GM21737 (cell line): ENCODE data around the gene MYBPH.

Experiments used
- ATAC-seq: cut with Tn5 transposase; IDR thresholded peaks from one replicate; pipeline ENCODE4 v1.9.1; 2021; ENCODE audit warnings: mild to moderate bottlenecking, moderate library complexity; ENCODE audit not compliant: unreplicated experiment

MYBPH gene

DNA sequence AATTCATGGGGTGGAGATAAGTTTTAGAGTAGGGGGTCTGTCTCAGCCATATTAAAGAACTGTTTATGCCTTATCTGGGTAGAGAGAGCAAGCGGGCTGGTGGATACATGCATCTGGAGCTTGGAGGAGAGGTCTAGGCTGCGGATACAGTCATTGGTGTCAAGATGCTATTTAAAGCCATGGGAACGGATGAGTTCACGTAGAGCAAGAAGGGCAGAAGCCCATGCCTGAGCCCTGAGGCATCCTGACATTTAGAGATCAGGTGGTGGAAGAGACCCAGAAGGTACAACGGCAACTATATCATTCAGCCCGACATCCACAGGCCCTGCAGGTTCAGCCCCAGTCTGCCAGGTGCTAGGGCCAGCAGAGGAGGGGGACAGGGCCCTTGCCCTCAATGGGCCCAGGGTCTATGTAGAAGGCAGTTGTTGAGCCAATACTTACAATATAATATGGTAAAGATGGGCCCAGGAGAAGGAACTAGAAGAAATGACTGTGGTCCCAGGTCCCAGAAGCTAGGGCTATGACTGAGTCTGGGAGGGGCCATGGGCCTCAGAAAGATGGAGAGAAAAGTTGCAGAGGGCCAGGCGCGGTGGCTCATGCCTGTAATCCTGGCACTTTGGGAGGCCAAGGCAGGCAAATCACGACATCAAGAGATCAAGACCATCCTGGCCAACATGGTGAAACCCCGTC is 26.0 kb upstream of the MYBPH start:
- no peak for ATAC-seq

- no peak for ATAC-seq
Measured at GRCh38 chr1:203200916-203201315, 25.3 kb upstream of the MYBPH start.

DNA sequence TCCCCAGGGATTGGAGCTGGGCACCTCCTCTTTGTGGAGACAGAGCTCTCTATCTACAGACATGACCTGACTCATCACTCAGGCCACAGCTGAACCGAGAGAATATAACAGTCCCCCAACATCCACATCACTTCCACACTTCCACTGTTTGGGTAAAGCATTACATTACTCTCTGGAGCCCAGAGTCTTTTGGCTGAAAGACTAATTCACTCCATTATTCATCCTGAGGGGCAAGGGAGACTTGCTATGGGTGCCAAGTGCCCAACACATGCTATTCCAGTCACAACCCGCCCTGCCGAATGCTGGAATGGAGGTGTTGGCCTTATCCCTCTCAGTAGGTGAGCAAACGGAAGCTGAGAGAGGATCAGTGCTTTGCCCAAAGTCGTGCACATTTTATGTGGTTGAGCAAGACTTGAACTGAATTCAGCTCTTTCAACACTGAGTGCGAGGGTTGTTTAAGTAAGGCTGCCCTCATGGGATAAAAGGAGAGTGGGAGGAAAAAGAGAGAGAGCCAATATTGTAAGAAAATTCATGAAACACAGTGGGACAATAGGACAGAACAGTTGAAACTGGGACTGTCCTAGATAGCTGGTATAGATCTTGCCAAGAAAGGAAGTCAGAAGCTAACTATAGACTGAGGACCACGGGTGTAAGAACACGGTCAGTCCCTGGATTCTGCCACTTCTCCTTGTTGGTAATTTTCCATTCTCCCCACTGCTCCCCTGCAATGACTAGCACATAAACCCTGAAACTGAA is 24.4 kb upstream of the MYBPH start:
- no peak for ATAC-seq

DNA sequence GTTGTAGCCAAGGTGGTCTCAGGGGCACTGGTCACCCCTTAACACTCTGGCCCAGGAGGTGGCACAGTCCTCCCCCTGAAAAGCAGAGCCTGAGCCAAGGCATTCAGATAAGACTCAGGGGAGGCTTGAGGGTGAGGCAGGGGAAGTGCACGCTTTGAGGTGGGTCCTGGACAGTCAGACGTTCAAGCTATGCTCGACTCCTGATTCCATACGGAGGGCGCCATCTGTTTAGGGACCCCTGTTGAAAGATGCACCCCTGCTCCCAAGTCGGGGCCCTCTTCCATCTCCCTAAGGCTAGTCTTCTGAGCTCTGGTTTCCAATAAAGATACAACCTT is 23.8 kb upstream of the MYBPH start:
- ATAC-seq = no peak

- no peak for ATAC-seq
Measured at GRCh38 chr1:203199002-203199401, 23.4 kb upstream of the MYBPH start.

- ATAC-seq = no peak
Measured at GRCh38 chr1:203197625-203198024, 22.0 kb upstream of the MYBPH start.

- ATAC-seq = no peak
Measured at GRCh38 chr1:203196371-203196770, 20.7 kb upstream of the MYBPH start.

DNA sequence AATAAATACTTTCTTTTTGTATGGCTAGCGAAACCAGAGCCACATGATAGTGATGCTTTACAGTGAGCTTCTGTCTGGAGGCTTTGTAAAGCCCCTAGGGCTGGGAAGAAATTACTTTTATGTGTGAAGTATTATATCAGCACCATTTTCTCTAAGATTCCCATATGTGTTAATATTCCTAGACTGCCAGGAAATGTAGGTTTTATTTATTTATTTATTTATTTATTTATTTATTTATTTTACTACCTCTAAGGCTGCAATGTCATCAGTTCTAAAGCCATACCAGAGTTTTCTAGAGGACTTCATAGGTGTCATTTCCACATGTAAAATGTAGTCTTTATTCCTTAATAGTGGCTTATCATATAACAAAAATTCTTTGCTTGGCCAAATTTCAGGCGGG is 15.3 kb upstream of the MYBPH start:
- ATAC-seq = no peak

GRCh38 chr1:203189951-203190352 is 14.3 kb upstream of the MYBPH start:
- ATAC-seq = no peak

- no peak for ATAC-seq
Measured at GRCh38 chr1:203188686-203189232, 13.1 kb upstream of the MYBPH start.

DNA sequence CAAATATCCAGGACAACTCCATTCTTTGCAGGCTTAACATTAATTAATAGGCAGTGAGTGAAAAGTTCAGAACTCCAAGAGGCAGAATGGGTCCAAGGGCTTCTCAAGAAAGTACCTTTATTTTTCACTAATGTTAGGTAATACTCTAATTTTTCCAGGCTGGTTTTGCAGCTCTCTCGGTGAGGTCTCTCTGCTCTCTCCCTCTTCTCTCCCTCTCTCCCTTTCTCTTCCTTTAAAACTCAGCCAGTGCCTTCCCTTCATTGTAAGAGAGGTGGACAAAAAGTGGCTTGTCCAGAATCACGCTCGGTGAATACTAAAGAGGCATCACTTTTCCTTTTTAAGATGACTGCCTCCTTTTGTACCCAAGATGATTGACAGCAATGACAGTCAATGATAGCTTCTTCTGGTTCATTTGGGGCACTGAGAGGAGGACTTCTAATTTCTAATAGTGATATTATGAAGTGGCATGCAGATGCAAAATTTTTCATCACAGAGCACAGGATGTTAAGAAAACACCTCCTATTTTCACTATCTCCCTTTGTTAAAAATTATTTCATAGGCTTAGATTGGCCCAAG is 12.2 kb upstream of the MYBPH start:
- ATAC-seq = no peak

DNA sequence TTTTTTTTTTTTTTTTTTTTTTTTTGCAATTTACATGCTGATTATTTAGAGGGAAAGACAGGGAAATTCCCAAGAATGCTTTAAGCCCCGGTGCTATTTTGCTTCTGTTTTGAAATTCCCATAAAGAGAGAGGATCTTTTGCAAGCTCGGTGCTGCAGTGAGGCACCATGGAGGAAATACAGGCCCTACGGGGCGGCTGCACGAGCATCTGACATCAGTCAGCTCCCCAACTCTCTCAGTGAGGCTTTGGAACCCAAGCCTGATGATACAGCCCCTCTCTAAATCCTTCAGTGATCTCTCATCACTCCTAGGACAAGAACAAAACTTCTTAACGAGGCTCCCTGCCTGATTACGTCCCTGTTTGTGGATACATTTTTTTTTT is 11.7 kb upstream of the MYBPH start:
- ATAC-seq = no peak

GRCh38 chr1:203186446-203187303 is 11.0 kb upstream of the MYBPH start, which contains the start of gene CHI3L1:
Gene CHI3L1 (minus strand): TSS chr1:203186704. CDS start chr1:203186623, 81 bp downstream.
- ATAC-seq = no peak

DNA sequence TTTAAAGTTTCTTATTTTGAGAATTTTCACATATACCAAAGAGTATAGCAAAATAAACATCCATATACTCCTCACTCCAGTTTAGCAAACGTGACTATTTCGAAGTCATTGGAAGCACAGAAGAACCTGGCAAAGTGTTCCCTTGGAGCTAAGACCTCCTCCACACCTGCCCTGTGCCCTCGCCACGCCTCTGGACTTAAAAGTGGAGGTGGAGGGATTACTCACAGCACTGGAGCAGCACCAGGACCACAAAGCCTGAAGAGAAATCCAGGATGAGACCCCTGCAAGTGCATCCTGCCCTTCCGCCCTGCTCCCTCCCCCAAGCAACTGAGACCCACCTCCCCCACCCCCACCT is 10.4 kb upstream of the MYBPH start:
- no peak for ATAC-seq

DNA sequence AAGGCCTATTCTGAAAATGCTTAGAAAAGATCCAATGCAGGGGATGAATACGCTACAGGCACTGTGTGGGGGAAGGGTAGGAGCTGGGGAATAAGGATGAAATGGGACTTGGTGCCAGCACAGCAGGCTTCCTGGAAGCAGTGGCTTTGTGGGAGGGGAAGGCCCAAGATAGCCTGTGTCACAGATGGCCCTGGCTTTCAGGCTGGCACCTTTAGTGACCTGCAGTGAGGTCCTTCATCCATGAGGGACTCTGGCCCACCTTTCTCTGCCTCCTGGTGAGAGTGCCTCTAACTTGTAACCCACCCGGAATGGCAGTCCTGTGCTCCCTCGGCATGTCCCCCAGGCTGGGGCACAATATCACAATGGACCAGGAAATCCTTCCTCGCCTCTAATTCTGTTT is 10.0 kb upstream of the MYBPH start:
- ATAC-seq = no peak

DNA sequence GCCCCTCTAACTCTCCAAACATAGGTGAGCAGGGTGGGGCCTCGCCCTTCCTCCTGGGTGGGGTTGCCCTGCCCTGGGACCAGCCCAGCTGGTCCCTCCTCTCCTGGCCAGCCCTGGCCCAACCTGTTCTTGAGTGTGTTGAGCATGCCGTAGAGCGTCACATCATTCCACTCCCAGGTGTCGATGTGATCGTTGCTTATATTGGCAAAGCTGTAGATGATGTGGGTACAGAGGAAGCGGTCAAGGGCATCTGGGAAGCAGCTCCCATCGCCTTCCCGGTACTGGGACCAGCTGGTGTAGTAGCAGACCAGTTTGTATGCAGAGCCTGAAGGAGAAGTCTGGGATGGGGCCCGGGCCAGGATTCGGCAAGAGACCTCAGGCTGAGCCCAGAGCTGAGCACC is 9.4 kb upstream of the MYBPH start:
- ATAC-seq = no peak

DNA sequence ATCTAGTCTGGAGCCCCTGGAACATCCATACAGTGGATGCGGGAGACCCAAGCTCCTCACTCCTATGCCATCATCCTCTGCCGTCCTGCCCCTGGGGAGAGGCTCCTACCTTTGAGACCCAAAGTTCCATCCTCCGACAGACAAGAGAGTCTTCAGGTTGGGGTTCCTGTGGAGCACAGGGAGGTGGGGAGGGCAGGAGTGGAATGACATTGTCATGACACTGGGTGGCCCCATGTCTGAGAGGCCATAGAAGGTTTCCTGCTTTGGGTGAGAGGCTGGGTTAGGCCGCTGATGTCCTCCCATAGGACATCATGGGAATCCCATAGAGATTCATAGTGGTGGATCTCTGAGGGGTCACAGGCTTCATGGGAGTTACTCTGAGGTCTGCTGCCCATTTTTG is 8.8 kb upstream of the MYBPH start:
- ATAC-seq = no peak

DNA sequence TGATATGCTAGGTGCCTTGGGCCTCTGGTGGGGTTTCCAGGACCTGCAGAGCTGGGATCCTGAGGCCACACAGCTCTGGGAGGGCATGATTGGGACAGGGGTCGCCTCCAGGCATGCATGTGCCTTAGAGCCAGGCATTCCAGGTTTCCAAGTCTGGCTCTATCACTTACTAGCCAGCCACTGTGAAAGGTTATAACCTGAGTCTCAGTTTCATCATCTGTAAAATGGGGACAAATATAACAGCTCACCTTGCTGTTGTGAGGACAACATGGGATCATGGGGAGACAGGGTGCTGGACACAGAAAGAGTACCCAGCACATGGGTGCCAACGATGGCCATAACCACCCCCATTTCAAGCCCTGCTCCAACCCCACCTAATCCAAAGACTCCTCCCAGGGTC is 8.2 kb upstream of the MYBPH start:
- ATAC-seq = no peak

DNA sequence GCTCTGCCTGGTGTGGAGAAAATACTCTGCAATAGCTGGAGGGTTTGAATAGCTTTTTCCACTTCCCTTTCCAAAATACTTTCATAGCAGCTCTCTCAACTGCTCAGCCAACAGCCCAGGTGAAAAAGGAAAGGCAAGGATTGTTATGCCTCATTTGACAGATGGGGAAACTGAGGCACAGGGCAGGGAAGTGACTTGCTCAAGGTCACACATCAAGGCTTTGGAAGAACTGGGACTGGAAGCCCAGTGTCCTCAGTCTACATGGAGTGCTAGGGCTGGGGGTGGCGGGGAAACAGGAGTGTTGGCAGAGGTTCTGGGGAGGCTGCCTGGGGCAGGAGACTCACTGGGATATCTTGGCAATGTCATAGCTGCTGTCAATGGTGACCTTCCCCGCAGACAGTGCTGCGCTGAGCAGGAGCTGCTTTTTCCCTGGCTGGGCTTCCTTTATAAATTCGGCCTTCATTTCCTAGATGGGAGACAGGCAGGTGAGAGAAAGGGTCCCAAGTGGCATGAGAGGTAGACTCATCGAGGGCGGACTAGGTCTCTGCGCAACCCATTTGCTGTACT is 6.8 kb upstream of the MYBPH start:
- ATAC-seq = no peak

DNA sequence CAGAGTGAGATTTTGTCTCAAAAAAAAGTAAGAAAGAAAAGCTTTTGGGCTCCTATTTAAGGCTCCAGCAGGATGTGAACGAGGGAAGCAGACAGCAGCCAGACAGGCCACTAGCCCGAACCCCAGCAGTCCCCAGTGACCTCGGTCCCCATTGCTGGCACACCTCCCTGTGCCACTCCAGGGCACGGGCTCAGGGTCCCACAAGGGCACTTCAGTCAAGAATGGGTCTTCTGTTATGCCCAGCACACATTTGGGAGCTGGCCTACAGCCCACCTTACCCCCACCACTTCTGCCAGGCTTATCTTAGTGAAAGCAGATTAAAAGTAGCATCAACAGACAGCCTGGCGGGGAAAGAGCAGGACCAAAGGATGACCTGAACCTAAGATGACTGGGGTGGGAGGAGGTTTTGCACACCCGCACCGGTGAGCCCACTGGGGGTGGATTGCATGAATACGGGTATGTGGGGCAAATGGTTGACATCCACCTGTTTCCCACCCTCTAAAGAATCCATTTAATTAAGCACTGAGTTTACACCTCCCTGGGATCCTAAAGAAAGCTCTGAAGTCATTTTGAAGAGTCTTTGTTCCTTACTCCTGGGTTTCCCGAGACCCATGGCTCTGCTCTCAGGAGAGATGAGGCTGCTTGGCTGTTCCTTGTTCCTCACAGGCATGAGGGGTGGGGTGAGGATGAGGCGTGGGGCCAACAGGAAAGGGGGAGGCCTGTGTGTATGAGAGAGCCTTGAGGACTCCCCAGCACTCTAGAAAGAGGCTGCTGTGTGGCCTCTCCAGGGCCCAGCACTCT is 6.2 kb upstream of the MYBPH start:
- ATAC-seq = no peak
